Tibial nerve (tissue), 4 donors: ENCODE data around the gene SBK1. TPM values are rescaled to one million over a fixed set of nuclear protein-coding genes. Genes with fewer than 3 reads are reported as not detected.
"Not testable (repeated sequence)": the region's sequence is repeated elsewhere in the genome, so short reads cannot be mapped to it uniquely, and the experiment has no call there.

Experiments used
- DNase-seq, 2 donors: peaks; one replicate each; pipeline ENCODE4 v3.0.0-alpha.2; 2019; ENCODE audit warnings: low spot score in 2 of 2
- H3K27ac ChIP-seq, 4 donors: fragments of 200-600 bp; sonication (generic) in 3 of 4; one replicate each; pipeline ENCODE4 v1.5.1; 2017 to 2019; ENCODE audit warnings: mild to moderate bottlenecking in 1 of 4
- H3K27me3 ChIP-seq, 2 donors: fragments of 200-600 bp; sonication (generic) in 1 of 2; one replicate each; pipeline versions ENCODE4 v1.5.1 to v1.6.0; 2017 to 2019
- H3K36me3 ChIP-seq, 3 donors: fragments of 200-600 bp; sonication (generic); one replicate each; pipeline ENCODE4 v1.5.1; 2018 to 2019
- H3K4me1 ChIP-seq, 4 donors: fragments of 200-600 bp; sonication (generic) in 3 of 4; one replicate each; pipeline ENCODE4 v1.5.1; 2017 to 2019
- H3K4me3 ChIP-seq, 4 donors: fragments of 200-600 bp; sonication (generic) in 3 of 4; one replicate each; pipeline ENCODE4 v1.5.1; 2017 to 2019; ENCODE audit warnings: mild to moderate bottlenecking in 1 of 4, moderate library complexity in 1 of 4
- H3K9me3 ChIP-seq, 4 donors: fragments of 200-600 bp; sonication (generic) in 3 of 4; one replicate each; pipeline ENCODE4 v1.5.1; 2017 to 2019
- EP300 ChIP-seq, 2 donors: sonication (generic); formaldehyde crosslinking; IDR thresholded peaks; one replicate each; pipeline ENCODE4 v1.6.1; 2017; ENCODE audit warnings: antibody characterized with exemption in 2 of 2, mild to moderate bottlenecking in 1 of 2
- POLR2A ChIP-seq, 2 donors: fragments of 450-650 bp; IDR thresholded peaks; one replicate each; pipeline ENCODE4 v1.6.1; 2017; ENCODE audit warnings: antibody characterized with exemption in 2 of 2, mild to moderate bottlenecking in 2 of 2, moderate library complexity in 2 of 2
- WGBS, 2 donors: methylation state at CpG; one replicate each; pipeline ENCODE4 v1.1.5; 2018; 5-methylcytosine and 5-hydroxymethylcytosine counted together
- total RNA-seq, 4 donors: library from RNA; depleted of rRNA; stranded (reverse); fragments of >200 nt; gene quantifications; one replicate each; pipeline ENCODE4 v1.1.0, GENCODE V29; 2016
- TF ChIP-seq, protein P1 (sequence below), 5 experiments: fragments of 200-600 bp in 3 of 5; fragments of 450-650 bp in 2 of 5; sonication (generic) in 3 of 5; IDR thresholded peaks; one replicate each; pipeline ENCODE4 v1.5.1; 2016 to 2019; ENCODE audit warnings: antibody characterized with exemption in 5 of 5, mild to moderate bottlenecking in 3 of 5, moderate library complexity in 2 of 5

The SBK1 gene
- total RNA-seq, result under 1 TPM in 2 of 4 donors, not detected in 2; 0.22 to 0.30 TPM

DNA sequence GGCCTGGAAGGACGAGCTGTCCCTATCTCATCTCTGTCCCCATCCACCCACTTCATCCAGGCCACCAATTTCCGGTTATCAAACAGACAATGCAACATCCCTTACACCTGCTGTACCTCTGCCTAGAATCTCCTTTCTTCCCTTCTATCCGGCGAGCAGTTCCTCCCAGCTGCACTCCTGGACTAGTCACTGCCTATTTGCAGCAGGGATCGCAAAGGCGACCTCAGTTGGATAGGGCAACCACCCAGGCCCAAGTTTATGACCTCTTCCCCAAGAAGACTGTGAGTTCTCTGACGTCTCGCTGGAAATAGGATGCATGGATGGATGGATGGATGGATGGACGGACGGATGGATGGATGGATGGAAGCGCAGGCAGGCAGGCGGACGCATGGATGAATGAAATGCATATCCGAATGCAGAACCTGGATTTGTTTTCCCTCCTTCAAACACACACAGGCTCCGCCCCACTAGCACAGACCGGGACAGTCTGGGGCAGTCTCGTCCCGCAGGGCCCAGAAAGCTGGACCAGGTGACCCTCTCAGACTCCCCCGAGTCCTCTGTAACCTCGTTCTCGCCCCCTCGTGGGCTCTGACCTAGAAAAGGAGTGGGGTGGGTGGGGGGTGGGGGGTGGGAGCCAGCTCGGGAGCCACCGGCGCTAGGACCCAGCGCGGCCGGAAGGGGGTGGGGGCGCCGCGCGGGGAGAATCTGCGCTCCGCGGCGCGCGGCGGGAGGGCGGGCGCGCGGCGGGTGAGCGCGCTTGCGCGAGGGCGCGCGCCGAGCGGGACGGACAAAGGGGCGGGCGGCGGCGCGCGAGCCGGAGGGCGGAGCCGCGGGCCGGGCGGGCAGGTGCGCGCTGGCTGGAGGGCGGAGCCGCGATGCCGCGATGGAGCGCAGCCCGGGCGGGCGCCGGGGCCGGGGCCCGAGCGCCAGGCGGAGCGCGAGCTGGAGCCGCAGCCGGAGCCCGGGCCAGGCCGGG lies at the start of gene SBK1:
TSS of gene SBK1 (plus strand) at position 875 of the 976 bp plus-strand sequence. CDS start 24,867 bp downstream, outside the sequence.
- TF ChIP-seq EP300 (IDR thresholded peaks at IDR 0.05), result no peak
- no peak for TF ChIP-seq POLR2A (IDR thresholded peaks at IDR 0.05)
- TF ChIP-seq, protein P1, sequence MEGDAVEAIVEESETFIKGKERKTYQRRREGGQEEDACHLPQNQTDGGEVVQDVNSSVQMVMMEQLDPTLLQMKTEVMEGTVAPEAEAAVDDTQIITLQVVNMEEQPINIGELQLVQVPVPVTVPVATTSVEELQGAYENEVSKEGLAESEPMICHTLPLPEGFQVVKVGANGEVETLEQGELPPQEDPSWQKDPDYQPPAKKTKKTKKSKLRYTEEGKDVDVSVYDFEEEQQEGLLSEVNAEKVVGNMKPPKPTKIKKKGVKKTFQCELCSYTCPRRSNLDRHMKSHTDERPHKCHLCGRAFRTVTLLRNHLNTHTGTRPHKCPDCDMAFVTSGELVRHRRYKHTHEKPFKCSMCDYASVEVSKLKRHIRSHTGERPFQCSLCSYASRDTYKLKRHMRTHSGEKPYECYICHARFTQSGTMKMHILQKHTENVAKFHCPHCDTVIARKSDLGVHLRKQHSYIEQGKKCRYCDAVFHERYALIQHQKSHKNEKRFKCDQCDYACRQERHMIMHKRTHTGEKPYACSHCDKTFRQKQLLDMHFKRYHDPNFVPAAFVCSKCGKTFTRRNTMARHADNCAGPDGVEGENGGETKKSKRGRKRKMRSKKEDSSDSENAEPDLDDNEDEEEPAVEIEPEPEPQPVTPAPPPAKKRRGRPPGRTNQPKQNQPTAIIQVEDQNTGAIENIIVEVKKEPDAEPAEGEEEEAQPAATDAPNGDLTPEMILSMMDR (IDR thresholded peaks at IDR 0.05), result no peak
- Histone ChIP-seq H3K36me3 (no peaks in the 10 kb centered on the region), H3K4me3 (peak within 1 kb of the TSS; percentile 36 to 76 (median 57)), H3K27me3 (peaks cover 0 to 20% of the 10 kb centered on the region in 2 donors), H3K4me1 (peaks cover 0 to 18% (median 11%) of the 10 kb centered on the region in 4 donors), H3K27ac (peak within 1 kb of the TSS in 2 of 4 donors; percentile 53 to 76), H3K9me3 (no peaks in the 10 kb centered on the region)
- 3% methylated on average over 38 to 46 of the region's 88 CpGs for WGBS, 2 donors
- peak; percentile 17 to 32 for DNase-seq

DNA sequence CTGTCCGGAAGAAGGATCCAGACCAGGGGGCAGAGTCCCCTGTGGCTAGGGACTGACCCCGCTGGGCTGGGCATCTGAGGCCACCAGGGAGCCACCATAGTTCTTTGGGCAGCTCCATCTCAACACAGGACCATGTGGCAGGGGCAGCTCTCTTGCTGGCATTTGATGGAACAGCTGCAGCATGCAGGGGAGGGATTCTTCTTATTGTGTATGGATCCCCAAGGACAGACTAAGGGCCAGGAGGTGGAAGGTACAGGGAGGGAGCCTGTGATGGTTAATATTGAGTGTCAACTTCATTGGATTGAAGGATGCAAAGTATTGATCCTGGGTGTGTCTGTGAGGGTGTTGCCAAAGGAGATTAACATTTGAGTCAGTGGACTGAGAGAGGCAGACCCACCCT lies 42.8 kb upstream of the SBK1 start:
- H3K4me1 ChIP-seq, H3K27ac ChIP-seq, H3K27me3 ChIP-seq, DNase-seq, H3K4me3 ChIP-seq, H3K36me3 ChIP-seq: not testable (repeated sequence)
- H3K9me3 ChIP-seq, result peaks cover 0 to 14% (median 0%) of the 10 kb centered on the region in 4 donors
- WGBS, 2 donors, result 54 to 60% methylated on average over 1 to 2 of the region's 2 CpGs

DNA sequence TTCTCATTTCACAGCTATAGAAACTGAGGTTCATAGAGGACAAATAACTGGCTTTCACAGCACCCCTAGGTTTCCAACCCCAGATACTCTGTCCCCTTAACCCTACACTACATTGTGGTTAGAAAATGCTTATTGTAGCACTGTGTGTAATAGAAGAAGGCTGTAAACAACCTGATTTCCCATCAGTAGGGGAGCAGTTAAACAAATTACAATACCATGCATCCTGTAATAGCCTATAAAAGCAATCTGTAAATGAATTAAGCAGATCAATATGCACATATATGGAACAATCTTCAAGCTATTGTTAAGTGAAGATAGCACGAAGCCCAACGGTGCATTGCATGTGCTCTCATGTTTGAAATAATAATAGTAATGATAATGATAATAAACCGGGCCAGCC lies 41.3 kb upstream of the SBK1 start:
- 54 to 57% methylated on average over 3 of the region's 3 CpGs for WGBS, 2 donors
- H3K27ac ChIP-seq, result no peak overlapping the region
- H3K9me3 ChIP-seq, result peaks cover 0 to 14% (median 0%) of the 10 kb centered on the region in 4 donors
- H3K36me3 ChIP-seq, result no peaks in the 10 kb centered on the region
- H3K4me1 ChIP-seq, result no peaks in the 10 kb centered on the region
- H3K4me3 ChIP-seq, result no peak overlapping the region
- TF ChIP-seq, protein P1 (IDR thresholded peaks at IDR 0.05), result no peak
- TF ChIP-seq EP300 (IDR thresholded peaks at IDR 0.05), result no peak
- TF ChIP-seq POLR2A (IDR thresholded peaks at IDR 0.05), result no peak
- H3K27me3 ChIP-seq, result no peaks in the 10 kb centered on the region
- no peak for DNase-seq

DNA sequence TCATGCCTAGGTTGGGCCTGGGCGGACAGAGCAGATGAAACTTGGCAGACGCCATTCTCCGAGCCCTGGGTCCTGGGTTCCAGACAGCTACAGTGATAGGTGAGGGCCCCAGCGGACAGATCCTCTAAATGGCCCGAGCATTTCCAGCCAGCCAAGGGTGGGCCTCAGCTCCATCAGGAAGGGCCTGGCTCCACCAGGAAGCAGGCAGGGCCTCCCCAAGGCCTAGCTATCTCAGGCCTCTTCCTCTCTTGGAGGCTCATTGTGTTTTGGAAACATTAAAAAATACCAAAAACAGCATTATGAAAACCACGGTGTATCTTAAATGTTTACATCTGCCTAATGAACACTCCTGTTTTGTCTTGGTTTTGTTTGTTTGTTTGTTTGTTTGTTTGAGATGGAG lies 38.2 kb upstream of the SBK1 start:
- DNase-seq, result no peak
- Histone ChIP-seq H3K27me3 (peaks cover 0 to 22% of the 10 kb centered on the region in 2 donors), H3K9me3 (peaks cover 0 to 14% (median 0%) of the 10 kb centered on the region in 4 donors), H3K27ac (no peak overlapping the region), H3K4me3 (no peak overlapping the region), H3K4me1 (peaks cover 0 to 10% (median 0%) of the 10 kb centered on the region in 4 donors), H3K36me3 (no peaks in the 10 kb centered on the region)
- WGBS, 2 donors, result 89 to 92% methylated on average over 6 of the region's 6 CpGs
- TF ChIP-seq EP300 (IDR thresholded peaks at IDR 0.05) (no peak), POLR2A (IDR thresholded peaks at IDR 0.05) (no peak)
- TF ChIP-seq, protein P1 (IDR thresholded peaks at IDR 0.05), result no peak

DNA sequence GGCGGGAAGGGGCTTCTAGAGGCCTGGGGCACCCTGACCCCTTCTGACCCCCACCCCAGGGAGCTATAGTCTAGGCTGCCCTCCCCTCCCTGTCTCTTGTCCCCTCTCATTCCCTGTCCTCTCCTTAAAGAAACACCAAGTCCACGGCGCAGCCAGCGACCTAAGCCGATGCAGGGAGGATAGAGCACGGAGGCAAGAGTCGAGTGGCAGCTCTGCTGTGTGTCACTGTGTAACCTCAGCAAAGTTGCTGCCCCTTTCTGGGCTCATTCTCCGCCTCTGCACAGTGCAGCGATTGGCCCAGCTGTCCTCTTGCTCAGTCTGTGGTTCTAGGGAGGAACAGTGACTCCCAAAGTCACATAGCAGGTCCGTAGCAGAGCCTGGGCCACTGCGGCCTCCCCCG lies 36.5 kb upstream of the SBK1 start:
- Histone ChIP-seq H3K4me1 (peaks cover 0 to 10% (median 0%) of the 10 kb centered on the region in 4 donors), H3K4me3 (no peak overlapping the region), H3K36me3 (no peaks in the 10 kb centered on the region), H3K27me3 (peaks cover 0 to 39% of the 10 kb centered on the region in 2 donors), H3K9me3 (peaks cover 0 to 14% (median 0%) of the 10 kb centered on the region in 4 donors), H3K27ac (no peak overlapping the region)
- TF ChIP-seq POLR2A (IDR thresholded peaks at IDR 0.05) (no peak), EP300 (IDR thresholded peaks at IDR 0.05) (no peak)
- TF ChIP-seq, protein P1 (IDR thresholded peaks at IDR 0.05), result no peak
- 72 to 73% methylated on average over 12 of the region's 12 CpGs for WGBS, 2 donors
- DNase-seq, result no peak
